ENCODE results near the gene CBX5.
"Not testable (repeated sequence)": the region's sequence is repeated elsewhere in the genome, so short reads cannot be mapped to it uniquely, and the experiment has no call there.

Gene CBX5

DNA sequence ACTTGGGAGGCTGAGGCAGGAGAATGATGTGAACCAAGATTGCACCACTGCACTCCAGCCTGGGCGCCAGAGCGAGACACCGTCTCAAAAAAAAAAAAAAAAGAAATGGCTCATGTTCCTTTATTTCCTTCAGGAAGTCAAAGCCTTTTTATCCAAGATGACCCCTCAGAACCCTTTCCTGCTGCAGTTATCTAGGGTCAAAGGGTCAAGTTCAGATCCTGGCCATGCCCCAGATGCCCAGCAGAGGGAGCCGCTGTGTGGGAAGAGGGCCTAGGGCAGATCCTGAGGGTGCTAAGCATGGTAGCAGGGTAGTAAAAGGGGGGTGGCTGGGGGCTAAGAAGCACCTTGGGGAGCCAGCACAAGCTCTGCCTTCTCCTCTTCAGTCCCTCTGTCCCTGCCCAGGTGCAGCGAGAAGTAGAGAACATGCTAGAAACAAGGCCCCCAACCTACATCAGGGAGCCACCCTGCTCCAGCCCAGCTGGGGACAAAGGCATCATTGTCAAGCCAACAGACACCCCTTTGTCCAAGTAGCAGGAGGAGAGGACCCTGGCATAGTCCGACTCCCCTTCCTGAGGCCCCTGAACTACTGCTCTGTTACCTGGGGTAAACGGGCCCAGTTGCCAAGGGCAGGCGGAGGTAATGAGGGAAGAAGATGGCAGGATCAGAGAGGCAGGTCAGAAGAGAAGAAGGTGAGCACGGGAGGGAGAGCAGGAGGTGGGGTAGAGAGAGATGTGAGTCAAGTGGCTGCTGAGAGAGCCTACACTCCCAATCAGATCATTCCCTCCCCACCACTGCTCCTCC lies 14.4 kb upstream of the CBX5 start:
- no peak for DNase-seq (ENCODE audit: low read depth in 2 of 2)

GRCh38 chr12:54292931-54293241 lies 13.0 kb upstream of the CBX5 start:
- no peak for DNase-seq (ENCODE audit: low read depth in 2 of 2)

DNA sequence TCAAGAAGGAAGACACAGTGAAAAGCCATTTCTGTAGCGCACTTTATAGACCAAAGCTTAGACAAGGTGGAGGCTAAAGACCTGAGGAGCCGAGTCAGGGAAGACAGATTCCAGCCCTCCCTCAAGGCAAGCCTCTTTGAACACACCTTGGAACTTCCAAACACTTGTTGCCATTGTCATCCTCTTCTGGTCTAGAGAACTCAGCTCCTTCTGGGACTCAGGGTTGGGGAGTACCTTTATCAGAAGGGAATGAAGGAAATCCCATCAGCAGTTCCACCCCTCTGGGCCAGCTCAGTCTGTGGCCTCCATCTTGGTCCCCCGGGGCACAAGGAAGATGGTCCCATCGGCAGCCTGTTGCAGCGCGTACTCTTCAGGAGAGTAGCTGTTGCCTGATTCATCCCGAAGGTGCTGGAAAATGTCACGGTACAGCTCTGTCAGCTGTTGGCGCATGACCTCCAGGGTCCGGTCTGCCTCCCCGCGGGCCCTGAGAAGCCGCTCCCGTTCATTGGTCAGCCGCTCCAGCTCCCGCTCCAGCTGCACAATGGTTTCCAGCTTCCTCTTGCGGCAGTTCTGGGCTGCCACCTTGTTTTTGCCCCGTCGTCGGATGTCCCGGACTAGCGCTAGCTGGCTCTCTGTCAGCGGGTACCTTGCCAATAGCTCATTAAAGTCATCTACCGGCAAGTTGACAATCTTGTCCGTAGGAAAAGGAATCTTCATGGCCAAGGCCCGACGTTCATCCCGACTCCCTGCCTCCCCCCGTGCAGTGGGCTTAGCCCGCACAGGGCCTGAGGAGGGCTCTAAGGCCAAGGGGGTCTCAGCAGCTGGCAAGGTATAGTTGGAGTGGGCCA lies 12.4 kb upstream of the CBX5 start:
- DNase-seq (ENCODE audit: low read depth in 2 of 2): no peak

DNA sequence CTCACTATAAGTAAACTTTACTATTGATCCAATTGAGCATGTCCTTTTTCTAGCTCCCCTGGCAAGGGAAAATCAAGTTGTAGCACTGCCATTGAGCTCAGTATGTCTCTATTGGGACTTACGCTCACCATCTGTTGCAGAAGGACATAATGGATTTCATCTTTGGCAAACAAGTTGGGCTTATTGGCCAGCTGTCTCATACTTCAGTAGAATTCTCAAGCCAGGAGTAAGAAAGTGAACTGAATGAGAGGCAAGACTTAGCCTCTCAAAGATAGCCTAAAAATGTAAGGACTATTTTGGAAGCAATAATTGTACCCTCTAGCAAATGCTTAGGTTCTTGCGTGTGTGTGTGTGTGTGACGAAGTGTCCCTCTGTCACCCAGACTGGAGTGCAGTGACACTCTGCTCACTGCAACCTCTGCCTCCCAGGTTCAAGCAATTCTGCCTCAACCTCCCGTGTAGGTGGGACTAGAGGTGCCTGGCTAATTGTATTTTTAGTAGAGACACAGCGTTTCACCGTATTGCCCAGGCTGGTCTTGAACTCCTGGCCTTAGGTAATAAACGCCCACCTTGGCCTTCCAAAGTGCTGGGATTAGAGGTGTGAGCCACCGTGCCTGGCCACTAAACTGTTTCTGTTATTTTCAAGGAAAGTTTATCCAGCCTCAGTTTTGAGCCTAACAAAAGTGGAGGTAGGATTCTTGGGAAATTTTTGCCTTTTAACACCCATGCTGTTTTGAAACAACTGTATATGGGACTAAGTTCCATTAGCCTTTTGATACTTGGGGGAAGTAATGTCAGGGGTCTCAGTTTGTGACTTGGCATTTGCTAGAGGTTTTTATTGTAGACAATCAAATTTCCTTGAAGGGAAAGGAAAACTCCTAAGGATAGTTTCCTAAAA lies 7.6 kb upstream of the CBX5 start:
- DNase-seq (ENCODE audit: low read depth in 2 of 2): no peak

DNA sequence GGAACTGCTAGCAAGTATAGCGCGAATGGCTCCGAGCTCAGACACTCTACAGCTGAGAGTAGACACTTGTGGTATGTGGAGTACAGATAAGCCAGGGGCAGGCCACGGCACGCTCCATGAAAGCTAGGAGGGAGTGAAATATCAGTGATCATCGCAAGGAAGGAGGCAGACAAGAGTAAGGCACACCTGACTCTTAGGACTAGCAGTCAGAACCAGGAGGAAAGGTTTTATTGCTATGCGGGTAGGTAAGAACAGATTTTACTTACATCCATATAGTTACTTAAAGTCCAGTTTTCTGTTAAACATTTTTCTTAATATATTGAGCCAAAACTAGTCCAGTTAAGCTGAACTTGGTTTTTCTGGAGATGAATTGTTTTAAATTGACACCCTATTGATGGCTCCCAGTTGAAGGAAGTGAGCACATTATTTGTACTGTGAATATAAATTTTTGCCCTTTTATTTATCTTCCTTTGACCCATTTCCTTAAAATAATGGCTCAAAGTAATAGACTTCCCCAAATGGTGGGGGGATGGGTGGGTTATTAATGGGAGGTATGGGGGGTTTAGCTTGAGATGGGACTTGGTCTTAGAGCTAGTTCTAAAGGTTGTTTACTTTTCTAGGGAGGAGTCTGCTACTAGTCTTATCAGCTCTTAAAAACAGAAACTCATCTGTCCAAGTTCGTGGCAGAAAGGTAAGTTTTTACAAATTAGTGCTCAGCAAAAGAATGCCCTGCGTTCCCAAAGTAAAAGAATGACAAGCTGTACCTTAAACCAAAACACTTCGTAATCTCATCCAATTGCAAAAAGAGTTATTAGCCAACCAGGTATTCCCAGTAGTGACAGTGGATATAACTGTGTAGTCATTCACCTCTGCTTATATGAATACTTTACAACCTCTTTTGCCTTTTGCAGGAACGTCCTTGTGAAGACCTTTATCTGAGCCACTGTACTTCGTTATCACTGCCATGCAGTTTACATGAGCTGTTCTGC lies 6.4 kb upstream of the CBX5 start:
- DNase-seq (ENCODE audit: low read depth in 2 of 2): no peak

GRCh38 chr12:54285150-54286041 lies 5.5 kb upstream of the CBX5 start:
- DNase-seq (ENCODE audit: low read depth in 2 of 2): no peak

DNA sequence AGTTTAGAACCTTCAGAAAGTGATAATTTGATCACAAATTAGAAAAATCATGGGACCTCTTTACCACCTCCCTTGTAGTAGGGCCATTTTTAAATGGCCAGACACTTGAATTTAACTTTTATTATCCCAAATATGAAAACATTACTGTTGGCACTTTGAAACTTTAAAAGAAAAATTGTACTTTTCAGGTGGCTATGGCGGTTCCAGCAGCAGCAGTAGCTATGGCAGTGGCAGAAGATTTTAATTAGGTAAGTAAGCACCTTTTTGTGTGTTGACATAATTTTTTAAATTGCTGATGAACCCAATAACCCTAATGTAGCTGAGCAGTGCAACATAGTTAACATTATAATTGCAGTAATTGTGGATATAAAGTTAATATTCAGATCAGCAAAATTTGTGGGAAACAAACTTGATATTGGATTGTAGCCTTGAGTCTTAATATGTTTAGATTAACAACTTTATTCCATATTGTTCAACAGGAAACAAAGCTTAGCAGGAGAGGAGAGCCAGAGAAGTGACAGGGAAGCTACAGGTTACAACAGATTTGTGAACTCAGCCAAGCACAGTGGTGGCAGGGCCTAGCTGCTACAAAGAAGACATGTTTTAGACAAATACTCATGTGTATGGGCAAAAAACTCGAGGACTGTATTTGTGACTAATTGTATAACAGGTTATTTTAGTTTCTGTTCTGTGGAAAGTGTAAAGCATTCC lies 4.3 kb upstream of the CBX5 start:
- DNase-seq (ENCODE audit: low read depth in 2 of 2): not testable (repeated sequence)

GRCh38 chr12:54282949-54283593 lies 3.1 kb upstream of the CBX5 start:
- no peak for DNase-seq (ENCODE audit: low read depth in 2 of 2)

DNA sequence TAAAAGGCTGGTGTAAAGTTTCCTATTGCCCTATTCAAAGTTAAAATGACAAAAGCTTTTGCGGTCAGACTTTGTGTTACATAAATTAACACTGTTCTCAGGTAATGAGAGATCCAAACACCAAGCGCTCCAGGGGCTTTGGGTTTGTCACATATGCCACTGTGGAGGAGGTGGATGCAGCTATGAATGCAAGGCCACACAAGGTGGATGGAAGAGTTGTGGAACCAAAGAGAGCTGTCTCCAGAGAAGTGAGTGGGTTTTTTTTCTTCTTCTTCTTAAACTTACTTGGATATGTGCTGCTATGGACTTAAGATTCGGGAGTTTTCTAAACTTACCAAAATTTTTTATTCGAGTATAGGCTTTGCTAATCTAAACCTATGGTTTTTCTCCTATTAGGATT lies 1.8 kb upstream of the CBX5 start:
- not testable (repeated sequence) for DNase-seq (ENCODE audit: low read depth in 2 of 2)

GRCh38 chr12:54281261-54281638 lies 1.3 kb upstream of the CBX5 start:
- DNase-seq (ENCODE audit: low read depth in 2 of 2): not testable (repeated sequence)

GRCh38 chr12:54280468-54281260 lies 742 bp upstream of the CBX5 start, which contains the start of gene HNRNPA1:
Gene HNRNPA1, plus strand, starts transcription at chr12:54280726. Its CDS starts 82 bp downstream, at chr12:54280808.
- peak; percentile 63 to 91 for DNase-seq (ENCODE audit: low read depth in 2 of 2)

- DNase-seq (ENCODE audit: low read depth in 2 of 2): no peak
Measured at GRCh38 chr12:54279227-54279631, 693 bp downstream of the CBX5 start.

DNA sequence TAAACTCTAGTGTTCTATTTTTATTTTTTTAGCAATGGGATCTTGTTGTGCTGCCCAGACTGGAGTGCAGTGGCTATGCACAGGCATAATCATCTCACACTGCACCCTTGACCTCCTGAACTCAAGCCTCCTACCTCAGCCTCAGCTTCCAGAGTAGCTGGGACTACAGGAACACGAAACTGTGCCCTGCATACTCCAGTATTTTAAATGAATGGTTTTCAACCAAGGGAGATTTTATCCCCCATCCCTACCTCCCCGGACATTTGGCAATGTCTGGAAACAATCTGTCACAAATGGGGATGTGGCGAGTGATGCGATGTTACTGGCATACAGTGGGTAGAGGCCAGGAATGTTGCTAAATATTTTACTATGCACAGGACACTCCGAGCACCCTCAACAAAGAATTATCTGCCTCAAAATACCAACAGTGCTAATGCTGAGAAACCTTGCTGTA lies 2.1 kb downstream of the CBX5 start:
- no peak for DNase-seq (ENCODE audit: low read depth in 2 of 2)

GRCh38 chr12:54276368-54276767 lies 3.6 kb downstream of the CBX5 start:
- no peak for DNase-seq (ENCODE audit: low read depth in 2 of 2)

DNA sequence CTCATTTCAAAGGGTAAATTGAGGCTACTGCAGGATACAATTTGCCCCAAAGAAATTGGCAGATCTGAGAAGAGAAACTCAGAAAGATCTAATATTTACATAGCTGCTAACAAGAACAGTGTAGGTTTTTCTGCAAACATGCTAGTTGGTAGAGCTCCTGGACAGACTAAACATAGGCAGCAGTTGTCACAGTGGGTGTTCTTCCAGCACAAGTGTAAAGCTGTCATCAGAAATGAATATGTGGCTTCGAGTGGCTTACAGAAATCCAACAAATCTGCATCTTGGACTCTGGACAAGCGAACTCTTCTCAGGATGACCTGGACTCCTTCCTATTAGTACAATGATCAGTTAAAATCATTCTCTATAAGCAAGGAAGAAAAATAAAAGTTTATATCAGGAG lies 5.9 kb downstream of the CBX5 start:
- DNase-seq (ENCODE audit: low read depth in 2 of 2): no peak

- no peak for DNase-seq (ENCODE audit: low read depth in 2 of 2)
Measured at GRCh38 chr12:54272214-54272613, 7.7 kb downstream of the CBX5 start.

DNA sequence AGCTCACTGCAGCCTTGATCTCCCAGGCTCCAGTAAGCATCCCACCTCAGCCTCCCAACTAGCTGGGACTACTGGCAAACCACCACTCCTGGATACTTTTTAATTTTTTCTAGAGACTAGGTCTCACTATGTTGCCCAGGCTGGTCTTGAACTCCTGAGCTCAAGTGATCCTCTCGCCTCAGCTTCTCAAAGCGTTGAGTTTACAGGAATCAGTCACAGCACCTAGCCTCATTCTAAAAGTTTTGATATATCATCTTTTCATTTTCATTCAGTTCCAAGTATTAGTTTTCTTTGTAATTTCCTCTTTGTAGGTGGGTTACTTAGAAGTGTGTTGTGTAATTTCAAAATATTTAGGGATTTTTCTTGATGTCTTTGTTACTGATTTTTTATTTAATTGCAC lies 9.6 kb downstream of the CBX5 start:
- no peak for DNase-seq (ENCODE audit: low read depth in 2 of 2)

GRCh38 chr12:54266852-54267251 lies 13.1 kb downstream of the CBX5 start:
- DNase-seq (ENCODE audit: low read depth in 2 of 2): no peak

Measured in stimulated activated CD4-positive, alpha-beta T cell treated with anti-CD3 and anti-CD28 coated beads, Interleukin-1b, Interleukin-23, amount 100 ng/mL, for 1 hour (primary cell).